Measurements from ENCODE around the gene ZNF627.
A peak's percentile ranks its signal among the peaks of the same experiment; 100 is the strongest.
"Not testable (repeated sequence)": the region's sequence is repeated elsewhere in the genome, so short reads cannot be mapped to it uniquely, and the experiment has no call there.

Gene ZNF627

GRCh38 chr19:11594084-11594483 lies 3.2 kb upstream of the ZNF627 start:
- DNase-seq (ENCODE audit: low read depth) = no peak
- no peak for TF ChIP-seq CTCF (IDR thresholded peaks at IDR 0.05; ENCODE audit: insufficient read depth, low read depth, low read length, missing control alignments)
- no peak overlapping the region for H3K4me3 ChIP-seq (ENCODE audit: low read length)

- no peak overlapping the region for H3K4me3 ChIP-seq (ENCODE audit: low read length)
- DNase-seq (ENCODE audit: low read depth) = no peak
- no peak for TF ChIP-seq CTCF (IDR thresholded peaks at IDR 0.05; ENCODE audit: insufficient read depth, low read depth, low read length, missing control alignments)
These were observed 1.1 kb upstream of the ZNF627 start for GRCh38 chr19:11596156-11596555.

- TF ChIP-seq CTCF (IDR thresholded peaks at IDR 0.05; ENCODE audit: insufficient read depth, low read depth, low read length, missing control alignments) = no peak
- peak overlapping the region; percentile 95 for H3K4me3 ChIP-seq (ENCODE audit: low read length)
- DNase-seq (ENCODE audit: low read depth) = no peak
These were observed 810 bp downstream of the ZNF627 start for GRCh38 chr19:11598103-11598483.

GRCh38 chr19:11598746-11599145 lies 1.5 kb downstream of the ZNF627 start:
- no peak overlapping the region for H3K4me3 ChIP-seq (ENCODE audit: low read length)
- TF ChIP-seq CTCF (IDR thresholded peaks at IDR 0.05; ENCODE audit: insufficient read depth, low read depth, low read length, missing control alignments) = no peak

GRCh38 chr19:11599704-11600103 lies 2.4 kb downstream of the ZNF627 start:
- DNase-seq (ENCODE audit: low read depth); H3K4me3 ChIP-seq (ENCODE audit: low read length): not testable (repeated sequence)

More at GRCh38 chr19:11598746-11599145, 1.5 kb downstream of the ZNF627 start:
- DNase-seq (ENCODE audit: low read depth) = no peak

GRCh38 chr19:11606484-11606883 lies 9.2 kb downstream of the ZNF627 start:
- DNase-seq (ENCODE audit: low read depth) = no peak
- no peak overlapping the region for H3K4me3 ChIP-seq (ENCODE audit: low read length)
- TF ChIP-seq CTCF (IDR thresholded peaks at IDR 0.05; ENCODE audit: insufficient read depth, low read depth, low read length, missing control alignments) = no peak

- no peak for TF ChIP-seq CTCF (IDR thresholded peaks at IDR 0.05; ENCODE audit: insufficient read depth, low read depth, low read length, missing control alignments)
- H3K4me3 ChIP-seq (ENCODE audit: low read length) = no peak overlapping the region
- no peak for DNase-seq (ENCODE audit: low read depth)
These were observed 14.4 kb downstream of the ZNF627 start for GRCh38 chr19:11611730-11612129.

Data from epithelial cell of esophagus (primary cell).